Neural progenitor cell (in vitro differentiated cells): Measurements from ENCODE around the gene MGAT3. TPM values are rescaled to one million over a fixed set of nuclear protein-coding genes. Genes with fewer than 3 reads are reported as not detected.

Experiments
- DNase-seq: peaks from one replicate; pipeline ENCODE4 v3.0.0-alpha.2; 2016; ENCODE audit warnings: low spot score
- H2AFZ ChIP-seq: fragments of 200-600 bp; sonication (generic); replicated peaks from 2 replicates; pipeline ENCODE4 v1.6.1; 2016; ENCODE audit warnings: antibody characterized with exemption
- H3F3A ChIP-seq: fragments of 200-600 bp; sonication (generic); 2 replicates; pipeline ENCODE4 v1.6.1; 2016; ENCODE audit warnings: antibody characterized with exemption, low read depth
- H3K27ac ChIP-seq: fragments of 200-600 bp; sonication (generic); 2 replicates; pipeline ENCODE4 v1.5.1; 2016; ENCODE audit warnings: mild to moderate bottlenecking
- H3K27me3 ChIP-seq: fragments of 200-600 bp; sonication (generic); 2 replicates; pipeline ENCODE4 v1.6.1; 2016; ENCODE audit warnings: mild to moderate bottlenecking, moderate library complexity
- H3K36me3 ChIP-seq: fragments of 200-600 bp; sonication (generic); 2 replicates; pipeline ENCODE4 v1.5.1; 2016
- H3K4me1 ChIP-seq: fragments of 200-600 bp; sonication (generic); 2 replicates; pipeline ENCODE4 v1.6.1; 2016; ENCODE audit warnings: mixed run types
- H3K4me2 ChIP-seq: fragments of 200-600 bp; sonication (generic); 2 replicates; pipeline ENCODE4 v1.6.1; 2016
- H3K4me3 ChIP-seq: fragments of 200-600 bp; sonication (generic); 2 replicates; pipeline ENCODE4 v1.5.1; 2016
- H3K79me2 ChIP-seq: fragments of 200-600 bp; sonication (generic); 2 replicates; pipeline ENCODE4 v1.6.1; 2016; ENCODE audit warnings: low read depth
- H3K9ac ChIP-seq: fragments of 200-600 bp; sonication (generic); 2 replicates; pipeline ENCODE4 v1.6.1; 2016
- H3K9me3 ChIP-seq: fragments of 200-600 bp; sonication (generic); 2 replicates; pipeline ENCODE4 v1.5.1; 2016; ENCODE audit warnings: low read depth
- H4K20me1 ChIP-seq: fragments of 200-600 bp; sonication (generic); 2 replicates; pipeline ENCODE4 v1.6.1; 2016; ENCODE audit warnings: low read depth
- H3K27ac Mint-ChIP-seq: 3 replicates; pipeline ENCODE4 v1.8.0; 2021; ENCODE audit warnings: mixed read lengths
- H3K27me3 Mint-ChIP-seq: 2 replicates; pipeline ENCODE4 v1.8.0; 2022; ENCODE audit warnings: low read depth, mild to moderate bottlenecking, inconsistent platforms, moderate library complexity, mixed read lengths; ENCODE audit not compliant: insufficient read depth
- H3K36me3 Mint-ChIP-seq: 3 replicates; pipeline ENCODE4 v1.8.0; 2021; ENCODE audit warnings: mixed read lengths
- H3K4me1 Mint-ChIP-seq: 3 replicates; pipeline ENCODE4 v1.8.0; 2021; ENCODE audit warnings: mixed read lengths
- H3K4me3 Mint-ChIP-seq: 3 replicates; pipeline ENCODE4 v1.8.0; 2021; ENCODE audit warnings: mild to moderate bottlenecking, moderate library complexity, mixed read lengths
- H3K9me3 Mint-ChIP-seq: 3 replicates; pipeline ENCODE4 v1.8.0; 2020; ENCODE audit warnings: mixed read lengths
- EZH2 ChIP-seq: fragments of 200-600 bp; sonication (generic); IDR thresholded peaks from 2 replicates; pipeline ENCODE4 v1.6.1; 2017; ENCODE audit warnings: antibody characterized with exemption, mild to moderate bottlenecking, moderate library complexity
- EZH2phosphoT487 ChIP-seq: fragments of 200-600 bp; sonication (generic); IDR thresholded peaks from 2 replicates; pipeline ENCODE4 v1.6.1; 2017; ENCODE audit warnings: antibody characterized with exemption
- total RNA-seq: library from RNA; depleted of rRNA; stranded (reverse); fragments of >200 nt; gene quantifications from 2 replicates; pipeline ENCODE4 v1.2.3, GENCODE V29; 2015; ENCODE audit warnings: low replicate concordance
- TF ChIP-seq, protein P1 (sequence below): fragments of 200-600 bp; sonication (generic); IDR thresholded peaks from 2 replicates; pipeline ENCODE4 v1.5.1; 2017; ENCODE audit warnings: antibody characterized with exemption, mild to moderate bottlenecking

MGAT3 gene
- total RNA-seq, 1 donor from 2014 or later, result 7.5 TPM

DNA sequence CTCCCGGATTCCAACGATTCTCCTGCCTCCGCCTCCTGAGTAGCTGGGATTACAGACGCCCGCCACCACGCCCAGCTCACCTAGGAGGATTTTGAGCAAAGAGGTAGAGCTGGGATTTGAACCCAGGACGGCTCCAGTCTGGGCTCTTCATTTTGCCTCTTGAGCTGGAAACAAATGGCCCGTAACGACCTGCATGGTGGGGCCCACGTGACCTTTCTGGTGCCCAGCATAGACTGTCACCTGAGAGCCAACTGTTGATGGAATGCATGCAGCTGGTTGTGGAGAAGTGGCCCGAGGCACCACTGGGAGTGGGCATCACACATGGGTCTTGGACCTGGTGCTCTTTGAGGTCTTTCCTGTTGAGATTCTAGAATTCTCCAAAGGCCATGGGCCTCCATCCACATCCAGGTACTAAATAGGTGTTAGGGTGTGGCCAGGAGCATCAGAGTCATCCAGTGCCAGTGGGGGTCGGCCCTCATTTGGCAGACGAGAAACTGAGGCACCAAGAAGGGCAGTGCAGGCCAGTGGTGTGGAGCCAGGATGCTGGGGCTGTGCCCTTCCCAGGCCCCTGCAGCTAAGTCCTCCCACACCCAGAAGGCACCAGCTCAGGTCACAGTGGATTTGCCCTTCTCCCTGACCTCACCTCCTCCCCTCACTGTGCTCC lies 67.4 kb downstream of the MGAT3 start:
- peak overlapping the region; percentile 27 for H3K27ac Mint-ChIP-seq
- Histone ChIP-seq H3K27ac (no peak overlapping the region), H3K36me3 (peaks cover 8% of the 10 kb centered on the region), H3K4me1 (peaks cover 16% of the 10 kb centered on the region), H4K20me1 (peaks cover 85% of the 10 kb centered on the region), H3K27me3 (no peaks in the 10 kb centered on the region), H3F3A (peaks cover 83% of the 10 kb centered on the region), H2AFZ (no peak overlapping the region), H3K4me3 (no peak overlapping the region), H3K9ac (no peak overlapping the region), H3K9me3 (no peaks in the 10 kb centered on the region), H3K79me2 (peaks cover 52% of the 10 kb centered on the region), H3K4me2 (no peak overlapping the region)
- H3K4me1 Mint-ChIP-seq, result peaks cover 57% of the 10 kb centered on the region
- H3K9me3 Mint-ChIP-seq, result peaks cover 2% of the 10 kb centered on the region
- H3K36me3 Mint-ChIP-seq, result peaks cover 30% of the 10 kb centered on the region
- peaks cover 20% of the 10 kb centered on the region for H3K27me3 Mint-ChIP-seq
- no peak for DNase-seq
- no peak for TF ChIP-seq EZH2
- TF ChIP-seq, protein P1, sequence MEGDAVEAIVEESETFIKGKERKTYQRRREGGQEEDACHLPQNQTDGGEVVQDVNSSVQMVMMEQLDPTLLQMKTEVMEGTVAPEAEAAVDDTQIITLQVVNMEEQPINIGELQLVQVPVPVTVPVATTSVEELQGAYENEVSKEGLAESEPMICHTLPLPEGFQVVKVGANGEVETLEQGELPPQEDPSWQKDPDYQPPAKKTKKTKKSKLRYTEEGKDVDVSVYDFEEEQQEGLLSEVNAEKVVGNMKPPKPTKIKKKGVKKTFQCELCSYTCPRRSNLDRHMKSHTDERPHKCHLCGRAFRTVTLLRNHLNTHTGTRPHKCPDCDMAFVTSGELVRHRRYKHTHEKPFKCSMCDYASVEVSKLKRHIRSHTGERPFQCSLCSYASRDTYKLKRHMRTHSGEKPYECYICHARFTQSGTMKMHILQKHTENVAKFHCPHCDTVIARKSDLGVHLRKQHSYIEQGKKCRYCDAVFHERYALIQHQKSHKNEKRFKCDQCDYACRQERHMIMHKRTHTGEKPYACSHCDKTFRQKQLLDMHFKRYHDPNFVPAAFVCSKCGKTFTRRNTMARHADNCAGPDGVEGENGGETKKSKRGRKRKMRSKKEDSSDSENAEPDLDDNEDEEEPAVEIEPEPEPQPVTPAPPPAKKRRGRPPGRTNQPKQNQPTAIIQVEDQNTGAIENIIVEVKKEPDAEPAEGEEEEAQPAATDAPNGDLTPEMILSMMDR, result no peak
- TF ChIP-seq EZH2phosphoT487, result no peak
- peak overlapping the region; percentile 27 for H3K4me3 Mint-ChIP-seq

DNA sequence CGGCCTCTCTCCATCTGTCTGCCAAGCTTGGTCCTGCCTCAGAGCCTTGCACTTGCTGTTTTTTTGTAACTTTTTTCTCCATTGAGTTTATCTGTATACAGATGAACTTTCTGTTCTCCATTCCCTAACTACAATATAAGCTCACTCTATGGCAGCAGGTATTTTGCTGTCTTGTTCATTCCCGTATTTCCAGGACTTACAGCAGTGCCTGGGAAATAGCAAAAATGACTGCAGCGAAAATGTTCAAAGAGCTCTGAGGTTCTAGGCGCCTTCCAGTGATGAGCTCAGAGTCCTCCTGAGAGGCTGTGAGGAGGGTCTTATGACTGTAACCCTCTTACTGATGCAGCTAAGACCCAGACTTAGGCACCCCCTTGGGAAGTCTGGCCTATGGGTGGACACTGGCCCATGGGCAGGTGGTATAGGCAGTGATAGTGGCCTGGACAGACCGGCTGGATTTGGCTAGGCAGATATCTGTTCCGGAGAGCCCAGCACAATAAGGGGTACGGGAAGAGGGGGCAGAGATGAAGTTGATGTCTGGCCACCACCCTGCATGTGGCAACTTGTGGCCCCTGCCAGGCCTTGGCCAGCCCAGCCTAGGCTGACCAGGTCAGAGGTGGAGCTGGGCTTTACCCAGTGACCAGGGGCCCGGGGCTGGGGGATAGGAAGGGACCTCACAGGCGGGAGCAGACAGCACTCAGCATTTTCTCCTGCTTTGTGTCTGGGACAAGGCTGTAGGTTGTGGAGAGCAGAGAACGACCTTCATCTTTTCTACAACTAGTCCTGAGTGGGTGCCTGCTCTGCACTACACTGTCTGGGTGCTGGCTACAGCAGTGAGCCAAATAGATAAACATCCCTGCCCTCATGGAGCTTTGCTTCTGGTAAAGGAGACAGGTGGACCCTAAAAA lies 68.2 kb downstream of the MGAT3 start:
- peaks cover 16% of the 10 kb centered on the region for H3K4me1 ChIP-seq

DNA sequence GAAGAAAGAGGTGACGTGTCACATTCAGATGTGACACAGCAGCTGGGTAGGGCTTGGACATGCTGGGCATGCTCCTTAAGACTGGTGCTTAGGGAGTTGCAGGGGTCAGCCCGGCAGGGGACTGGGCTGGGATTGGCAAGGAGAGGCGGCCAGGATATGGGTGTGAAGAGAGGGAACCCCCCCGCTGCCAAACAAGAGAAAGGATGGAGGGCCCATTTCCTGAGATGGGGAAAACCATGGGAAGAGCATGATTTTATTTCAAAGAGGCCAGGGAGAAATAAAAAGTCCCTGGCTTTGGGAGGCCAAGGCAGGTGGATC lies 68.8 kb downstream of the MGAT3 start:
- Histone ChIP-seq H3K4me1 (peaks cover 16% of the 10 kb centered on the region), H3K36me3 (peaks cover 8% of the 10 kb centered on the region), H3K79me2 (peaks cover 52% of the 10 kb centered on the region), H2AFZ (no peak overlapping the region), H4K20me1 (peaks cover 95% of the 10 kb centered on the region), H3K9ac (no peak overlapping the region), H3K9me3 (no peaks in the 10 kb centered on the region), H3K4me3 (no peak overlapping the region), H3K27ac (peak overlapping the region; percentile 3), H3K27me3 (no peaks in the 10 kb centered on the region), H3K4me2 (no peak overlapping the region), H3F3A (peaks cover 90% of the 10 kb centered on the region)
- peaks cover 30% of the 10 kb centered on the region for H3K36me3 Mint-ChIP-seq
- peaks cover 14% of the 10 kb centered on the region for H3K27me3 Mint-ChIP-seq
- no peak for DNase-seq
- peaks cover 66% of the 10 kb centered on the region for H3K4me1 Mint-ChIP-seq
- no peak overlapping the region for H3K27ac Mint-ChIP-seq
- no peak for TF ChIP-seq EZH2phosphoT487
- TF ChIP-seq, protein P1, result no peak
- TF ChIP-seq EZH2, result no peak
- H3K9me3 Mint-ChIP-seq, result no peaks in the 10 kb centered on the region
- peak overlapping the region; percentile 59 for H3K4me3 Mint-ChIP-seq

More for the DNA sequence above, 68.2 kb downstream of the MGAT3 start:
- H3K4me3 Mint-ChIP-seq, result peak overlapping the region; percentile 59
- no peak for TF ChIP-seq EZH2
- no peak for TF ChIP-seq EZH2phosphoT487
- TF ChIP-seq, protein P1, result no peak
- H3K27ac Mint-ChIP-seq, result peak overlapping the region; percentile 27
- H3K36me3 Mint-ChIP-seq, result peaks cover 30% of the 10 kb centered on the region
- no peak overlapping the region for H3K9ac ChIP-seq
- peaks cover 8% of the 10 kb centered on the region for H3K36me3 ChIP-seq
- H3F3A ChIP-seq, result peaks cover 85% of the 10 kb centered on the region
- H2AFZ ChIP-seq, result no peak overlapping the region
- peaks cover 20% of the 10 kb centered on the region for H3K27me3 Mint-ChIP-seq
- H3K9me3 Mint-ChIP-seq, result peaks cover 2% of the 10 kb centered on the region
- peaks cover 92% of the 10 kb centered on the region for H4K20me1 ChIP-seq
- no peaks in the 10 kb centered on the region for H3K27me3 ChIP-seq
- H3K4me1 Mint-ChIP-seq, result peaks cover 63% of the 10 kb centered on the region
- H3K9me3 ChIP-seq, result no peaks in the 10 kb centered on the region
- H3K27ac ChIP-seq, result peak overlapping the region; percentile 3
- DNase-seq, result no peak
- H3K79me2 ChIP-seq, result peaks cover 52% of the 10 kb centered on the region
- H3K4me3 ChIP-seq, result no peak overlapping the region
- no peak overlapping the region for H3K4me2 ChIP-seq
